ENCODE data around the gene RABL2B.

RABL2B gene

GRCh38 chr22:50722048-50722701 lies 61.3 kb downstream of the RABL2B start:
- no peaks in the 10 kb centered on the region for H3K4me1 ChIP-seq (ENCODE audit: insufficient read depth, low read length)
- no peaks in the 10 kb centered on the region for H3K36me3 ChIP-seq (ENCODE audit: insufficient read depth, low read length)
- no peaks in the 10 kb centered on the region for H3K9me3 ChIP-seq (ENCODE audit: control insufficient read depth, insufficient read depth, low read length)
- no peak overlapping the region for H3K9ac ChIP-seq (ENCODE audit: low read depth, low read length)

DNA sequence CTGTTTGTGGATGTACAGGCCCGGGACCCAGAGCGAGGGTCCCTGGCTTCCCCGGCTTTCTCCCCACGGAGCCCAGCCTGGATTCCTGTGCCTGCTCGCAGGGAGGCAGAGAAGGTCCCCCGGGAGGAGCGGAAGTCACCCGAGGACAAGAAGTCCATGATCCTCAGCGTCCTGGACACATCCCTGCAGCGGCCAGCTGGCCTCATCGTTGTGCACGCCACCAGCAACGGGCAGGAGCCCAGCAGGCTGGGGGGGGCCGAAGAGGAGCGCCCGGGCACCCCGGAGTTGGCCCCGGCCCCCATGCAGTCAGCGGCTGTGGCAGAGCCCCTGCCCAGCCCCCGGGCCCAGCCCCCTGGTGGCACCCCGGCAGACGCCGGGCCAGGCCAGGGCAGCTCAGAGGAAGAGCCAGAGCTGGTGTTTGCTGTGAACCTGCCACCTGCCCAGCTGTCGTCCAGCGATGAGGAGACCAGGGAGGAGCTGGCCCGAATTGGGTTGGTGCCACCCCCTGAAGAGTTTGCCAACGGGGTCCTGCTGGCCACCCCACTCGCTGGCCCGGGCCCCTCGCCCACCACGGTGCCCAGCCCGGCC lies 62.1 kb downstream of the RABL2B start:
- no peak overlapping the region for H3K9ac ChIP-seq (ENCODE audit: low read depth, low read length)
- no peaks in the 10 kb centered on the region for H3K4me1 ChIP-seq (ENCODE audit: insufficient read depth, low read length)
- no peaks in the 10 kb centered on the region for H3K36me3 ChIP-seq (ENCODE audit: insufficient read depth, low read length)
- no peaks in the 10 kb centered on the region for H3K9me3 ChIP-seq (ENCODE audit: control insufficient read depth, insufficient read depth, low read length)

DNA sequence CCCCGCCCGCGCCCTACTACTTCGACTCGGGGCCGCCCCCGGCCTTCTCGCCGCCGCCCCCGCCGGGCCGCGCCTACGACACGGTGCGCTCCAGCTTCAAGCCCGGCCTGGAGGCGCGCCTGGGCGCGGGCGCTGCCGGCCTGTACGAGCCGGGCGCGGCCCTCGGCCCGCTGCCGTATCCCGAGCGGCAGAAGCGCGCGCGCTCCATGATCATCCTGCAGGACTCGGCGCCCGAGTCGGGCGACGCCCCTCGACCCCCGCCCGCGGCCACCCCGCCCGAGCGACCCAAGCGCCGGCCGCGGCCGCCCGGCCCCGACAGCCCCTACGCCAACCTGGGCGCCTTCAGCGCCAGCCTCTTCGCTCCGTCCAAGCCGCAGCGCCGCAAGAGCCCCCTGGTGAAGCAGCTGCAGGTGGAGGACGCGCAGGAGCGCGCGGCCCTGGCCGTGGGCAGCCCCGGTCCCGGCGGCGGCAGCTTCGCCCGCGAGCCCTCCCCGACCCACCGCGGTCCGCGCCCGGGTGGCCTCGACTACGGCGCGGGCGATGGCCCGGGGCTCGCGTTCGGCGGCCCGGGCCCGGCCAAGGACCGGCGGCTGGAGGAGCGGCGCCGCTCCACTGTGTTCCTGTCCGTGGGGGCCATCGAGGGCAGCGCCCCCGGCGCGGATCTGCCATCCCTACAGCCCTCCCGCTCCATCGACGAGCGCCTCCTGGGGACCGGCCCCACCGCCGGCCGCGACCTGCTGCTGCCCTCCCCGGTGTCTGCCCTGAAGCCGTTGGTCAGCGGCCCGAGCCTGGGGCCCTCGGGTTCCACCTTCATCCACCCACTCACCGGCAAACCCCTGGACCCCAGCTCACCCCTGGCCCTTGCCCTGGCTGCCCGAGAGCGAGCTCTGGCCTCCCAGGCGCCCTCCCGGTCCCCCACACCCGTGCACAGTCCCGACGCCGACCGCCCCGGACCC lies 62.9 kb downstream of the RABL2B start:
- Histone ChIP-seq H3K36me3 (ENCODE audit: insufficient read depth, low read length) (no peaks in the 10 kb centered on the region), H3K9me3 (ENCODE audit: control insufficient read depth, insufficient read depth, low read length) (no peaks in the 10 kb centered on the region), H3K9ac (ENCODE audit: low read depth, low read length) (peak overlapping the region; percentile 20; the same call in 1 of the 2 replicates), H3K4me1 (ENCODE audit: insufficient read depth, low read length) (no peaks in the 10 kb centered on the region)

DNA sequence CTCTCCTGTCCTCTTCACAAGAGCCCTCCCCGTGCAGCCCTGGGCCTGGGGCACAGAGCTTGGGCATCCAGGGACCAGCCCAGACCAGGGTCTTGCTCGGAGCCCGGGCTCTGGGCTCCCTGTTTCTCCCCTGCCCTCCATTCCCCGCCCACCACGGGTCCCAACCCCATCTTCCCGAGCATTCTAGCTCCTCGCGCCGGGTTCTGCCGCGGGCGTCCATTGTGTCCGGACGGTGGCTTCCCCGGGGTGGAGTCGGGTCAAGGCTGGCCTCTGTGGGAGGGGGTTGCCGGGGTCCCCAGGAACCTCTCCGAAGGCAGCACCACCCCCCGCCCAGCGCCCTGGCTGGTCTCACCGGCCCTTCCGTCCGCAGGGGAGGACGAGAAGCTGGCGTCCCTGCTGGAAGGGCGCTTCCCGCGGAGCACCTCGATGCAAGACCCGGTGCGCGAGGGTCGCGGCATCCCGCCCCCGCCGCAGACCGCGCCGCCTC lies 63.6 kb downstream of the RABL2B start:
- H3K36me3 ChIP-seq (ENCODE audit: insufficient read depth, low read length) = no peaks in the 10 kb centered on the region
- H3K9ac ChIP-seq (ENCODE audit: low read depth, low read length) = no peak overlapping the region; the same call in 1 of the 2 replicates
- H3K9me3 ChIP-seq (ENCODE audit: control insufficient read depth, insufficient read depth, low read length) = no peaks in the 10 kb centered on the region
- no peaks in the 10 kb centered on the region for H3K4me1 ChIP-seq (ENCODE audit: insufficient read depth, low read length)

DNA sequence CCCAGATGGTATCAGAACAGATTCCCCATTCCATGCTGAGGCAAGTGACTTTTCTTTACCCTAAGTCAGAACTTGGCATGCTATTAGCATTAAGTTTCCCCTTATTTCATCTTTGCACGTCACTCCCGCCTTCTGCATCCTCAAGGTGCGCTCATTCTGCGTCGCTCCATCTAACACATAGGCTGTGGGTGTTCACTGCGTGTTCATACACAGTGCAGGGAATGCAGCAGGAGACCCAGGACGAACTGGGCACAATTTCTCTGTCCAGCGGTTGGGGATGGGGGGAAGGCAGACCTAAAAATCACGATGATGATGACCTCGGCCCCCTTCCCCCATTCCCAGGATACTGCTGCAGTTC lies 65.1 kb downstream of the RABL2B start:
- no peaks in the 10 kb centered on the region for H3K4me1 ChIP-seq (ENCODE audit: insufficient read depth, low read length)
- no peak overlapping the region for H3K9ac ChIP-seq (ENCODE audit: low read depth, low read length)
- no peaks in the 10 kb centered on the region for H3K9me3 ChIP-seq (ENCODE audit: control insufficient read depth, insufficient read depth, low read length)
- no peaks in the 10 kb centered on the region for H3K36me3 ChIP-seq (ENCODE audit: insufficient read depth, low read length)

GRCh38 chr22:50717709-50718351 lies 65.6 kb downstream of the RABL2B start:
- H3K4me1 ChIP-seq (ENCODE audit: insufficient read depth, low read length) = no peaks in the 10 kb centered on the region
- no peak overlapping the region for H3K9ac ChIP-seq (ENCODE audit: low read depth, low read length)
- no peaks in the 10 kb centered on the region for H3K9me3 ChIP-seq (ENCODE audit: control insufficient read depth, insufficient read depth, low read length)
- no peaks in the 10 kb centered on the region for H3K36me3 ChIP-seq (ENCODE audit: insufficient read depth, low read length)
